WTC11 (cell line): Measurements from ENCODE around the gene ARRDC1.

Source experiments
- ATF1 ChIP-seq: sonication (generic); formaldehyde crosslinking; IDR thresholded peaks from 2 replicates; pipeline ENCODE4 v1.8.1; 2023; ENCODE audit warnings: mild to moderate bottlenecking, moderate library complexity, missing genetic modification reagents
- ATF2 ChIP-seq: sonication (generic); formaldehyde crosslinking; IDR thresholded peaks from 2 replicates; pipeline ENCODE4 v1.8.1; 2022; ENCODE audit warnings: low read depth, missing genetic modification reagents, borderline replicate concordance
- ATF3 ChIP-seq: sonication (generic); formaldehyde crosslinking; conservative IDR thresholded peaks from 2 replicates; pipeline ENCODE4 v1.8.1; 2022; ENCODE audit warnings: mild to moderate bottlenecking, missing genetic modification reagents
- CTCF ChIP-seq: fragments of 200-600 bp; IDR thresholded peaks from 2 replicates; pipeline ENCODE4 v1.8.0; 2022; ENCODE audit warnings: antibody characterized with exemption
- EMX1 ChIP-seq: fragments of 250-450 bp; sonication (Bioruptor Pico); IDR thresholded peaks from 2 replicates; pipeline ENCODE4 v1.8.0; 2021; ENCODE audit warnings: mild to moderate bottlenecking
- FOXK1 ChIP-seq: sonication (generic); formaldehyde crosslinking; IDR thresholded peaks from 2 replicates; pipeline ENCODE4 v1.8.0; 2022; ENCODE audit warnings: mild to moderate bottlenecking, moderate library complexity, missing genetic modification reagents
- IRF1 ChIP-seq: sonication (generic); formaldehyde crosslinking; IDR thresholded peaks from 2 replicates; pipeline ENCODE4 v1.8.0; 2023; ENCODE audit warnings: missing genetic modification reagents
- MAX ChIP-seq: sonication (generic); formaldehyde crosslinking; IDR thresholded peaks from 2 replicates; pipeline ENCODE4 v1.8.0; 2022; ENCODE audit warnings: mild to moderate bottlenecking, missing genetic modification reagents
- NR2C2 ChIP-seq: sonication (generic); formaldehyde crosslinking; IDR thresholded peaks from 2 replicates; pipeline ENCODE4 v1.8.0; 2022; ENCODE audit warnings: mild to moderate bottlenecking, missing genetic modification reagents
- RORB ChIP-seq: fragments of 250-450 bp; sonication (Bioruptor Pico); IDR thresholded peaks from 2 replicates; pipeline ENCODE4 v1.9.0; 2021; ENCODE audit warnings: mild to moderate bottlenecking
- STAT6 ChIP-seq: sonication (generic); formaldehyde crosslinking; conservative IDR thresholded peaks from 2 replicates; pipeline ENCODE4 v1.8.1; 2023; ENCODE audit warnings: mild to moderate bottlenecking, low read depth, missing genetic modification reagents, moderate library complexity
- ZNF121 ChIP-seq: sonication (generic); formaldehyde crosslinking; IDR thresholded peaks from 2 replicates; pipeline ENCODE4 v1.8.0; 2023; ENCODE audit warnings: missing genetic modification reagents
- ZNF281 ChIP-seq: sonication (generic); formaldehyde crosslinking; IDR thresholded peaks from 2 replicates; pipeline ENCODE4 v1.8.0; 2023; ENCODE audit warnings: mild to moderate bottlenecking, missing genetic modification reagents

GRCh38 chr9:137638680-137639079 lies 33.2 kb downstream of the ARRDC1 start:
- TF ChIP-seq ZNF121 (CRISPR knock-in tag): no peak
- TF ChIP-seq IRF1 (CRISPR knock-in tag): no peak
- no peak for TF ChIP-seq ZNF281 (CRISPR knock-in tag)
- no peak for TF ChIP-seq CTCF
- no peak for TF ChIP-seq NR2C2 (CRISPR knock-in tag)
- TF ChIP-seq STAT6 (CRISPR knock-in tag): no peak
- TF ChIP-seq ATF2 (CRISPR knock-in tag): no peak
- TF ChIP-seq RORB (CRISPR knock-in tag): no peak
- TF ChIP-seq MAX (CRISPR knock-in tag): no peak
- TF ChIP-seq ATF3 (CRISPR knock-in tag): no peak
- TF ChIP-seq FOXK1 (CRISPR knock-in tag): no peak
- TF ChIP-seq EMX1 (CRISPR knock-in tag): no peak
- no peak for TF ChIP-seq ATF1 (CRISPR knock-in tag)
